Neural cell (in vitro differentiated cells): ENCODE results near the gene ERMAP. TPM values are rescaled to one million over a fixed set of nuclear protein-coding genes. Genes with fewer than 3 reads are reported as not detected.

Experiments
- H2AFZ ChIP-seq: fragments of 200-600, 300-800 bp; sonication (generic), shearing (Covaris generic); 2 replicates; pipeline ENCODE4 v1.6.0; 2014; ENCODE audit warnings: low read depth, mild to moderate bottlenecking, antibody characterized with exemption, low read length, moderate library complexity
- H3F3A ChIP-seq: fragments of 200-600 bp; shearing (Covaris generic); 2 replicates; pipeline ENCODE4 v1.6.1; 2016; ENCODE audit warnings: mild to moderate bottlenecking, moderate library complexity, mixed read lengths, antibody characterized with exemption, low read length; ENCODE audit not compliant: insufficient read depth, poor library complexity, severe bottlenecking
- H3K27ac ChIP-seq: fragments of 200-600, 300-800 bp; sonication (generic), shearing (Covaris generic); 2 replicates; pipeline ENCODE4 v1.5.1; 2014; ENCODE audit warnings: mild to moderate bottlenecking, low read length, moderate library complexity
- H3K27me3 ChIP-seq: fragments of 300-800, 200-600 bp; sonication (generic), shearing (Covaris generic); 2 replicates; pipeline ENCODE4 v1.6.0; 2014; ENCODE audit warnings: mild to moderate bottlenecking, low read depth, low read length, moderate library complexity; ENCODE audit not compliant: insufficient read depth
- H3K36me3 ChIP-seq: fragments of 300-800, 200-600 bp; sonication (generic), shearing (Covaris generic); 2 replicates; pipeline ENCODE4 v1.5.1; 2014; ENCODE audit warnings: mild to moderate bottlenecking, antibody characterized with exemption, low read length, moderate library complexity; ENCODE audit not compliant: insufficient read depth
- H3K4me2 ChIP-seq: fragments of 300-800, 200-600 bp; sonication (generic), shearing (Covaris generic); 2 replicates; pipeline ENCODE4 v1.6.0; 2014; ENCODE audit warnings: mild to moderate bottlenecking, low read length
- H3K4me3 ChIP-seq: fragments of 300-800, 200-600 bp; sonication (generic), shearing (Covaris generic); 2 replicates; pipeline ENCODE4 v1.5.1; 2014; ENCODE audit warnings: mild to moderate bottlenecking, low read length, moderate library complexity
- H3K79me2 ChIP-seq: fragments of 200-600 bp; shearing (Covaris generic); replicated peaks from 2 replicates; pipeline ENCODE4 v1.6.0; 2014; ENCODE audit warnings: mild to moderate bottlenecking, low read length, moderate library complexity; ENCODE audit not compliant: insufficient read depth
- H3K9ac ChIP-seq: fragments of 300-800, 200-600 bp; sonication (generic), shearing (Covaris generic); 2 replicates; pipeline ENCODE4 v1.6.1; 2016; ENCODE audit warnings: mild to moderate bottlenecking, low read length, mixed read lengths
- H3K9me2 ChIP-seq: fragments of 200-600 bp; shearing (Covaris generic); 2 replicates; pipeline ENCODE4 v1.6.1; 2016; ENCODE audit warnings: mild to moderate bottlenecking, low read length, mixed read lengths; ENCODE audit not compliant: insufficient read depth
- H3K9me3 ChIP-seq: fragments of 200-600, 300-800 bp; sonication (generic), shearing (Covaris generic); 2 replicates; pipeline ENCODE4 v1.6.1; 2016; ENCODE audit warnings: mild to moderate bottlenecking, mixed run types, low read length, moderate library complexity, mixed read lengths
- H4K20me1 ChIP-seq: fragments of 200-600 bp; shearing (Covaris generic); 2 replicates; pipeline ENCODE4 v1.6.1; 2016; ENCODE audit warnings: mild to moderate bottlenecking, mixed run types; ENCODE audit not compliant: insufficient read depth
- EP300 ChIP-seq: fragments of 450-650 bp; conservative IDR thresholded peaks from 2 replicates; pipeline ENCODE4 v1.6.1; 2014; ENCODE audit warnings: antibody characterized with exemption, mild to moderate bottlenecking, moderate library complexity; ENCODE audit not compliant: poor library complexity, severe bottlenecking
- EZH2 ChIP-seq: fragments of 200-600, 300-800 bp; shearing (Covaris generic), sonication (generic); IDR thresholded peaks from 2 replicates; pipeline ENCODE4 v1.6.1; 2014; ENCODE audit warnings: antibody characterized with exemption, low read length, borderline replicate concordance, mild to moderate bottlenecking; ENCODE audit not compliant: insufficient read depth, poor library complexity, severe bottlenecking
- MXI1 ChIP-seq: fragments of 450-650 bp; conservative IDR thresholded peaks from 2 replicates; pipeline ENCODE4 v1.6.1; 2014; ENCODE audit warnings: antibody characterized with exemption, mild to moderate bottlenecking; ENCODE audit not compliant: poor library complexity, severe bottlenecking
- POLR2AphosphoS5 ChIP-seq: IDR thresholded peaks from 2 replicates; pipeline ENCODE4 v1.6.1; 2012
- RAD21 ChIP-seq: fragments of 450-650 bp; conservative IDR thresholded peaks from 2 replicates; pipeline ENCODE4 v1.6.1; 2014; ENCODE audit warnings: antibody characterized with exemption, mild to moderate bottlenecking, moderate library complexity
- SMC3 ChIP-seq: fragments of 450-650 bp; conservative IDR thresholded peaks from 2 replicates; pipeline ENCODE4 v1.6.1; 2014; ENCODE audit warnings: antibody characterized with exemption, mild to moderate bottlenecking, moderate library complexity; ENCODE audit not compliant: poor library complexity
- TAF1 ChIP-seq: IDR thresholded peaks from 2 replicates; pipeline ENCODE4 v1.6.1; 2012; ENCODE audit warnings: low read depth
- polyA plus RNA-seq: library from polyadenylated mRNA; depleted of rRNA; stranded (reverse); fragments of >200 nt; gene quantifications from 2 replicates; pipeline ENCODE4 v1.2.3, GENCODE V29; 2014
- TF ChIP-seq, protein P1 (sequence below): IDR thresholded peaks from 2 replicates; pipeline ENCODE4 v1.6.1; 2012; ENCODE audit warnings: borderline replicate concordance
- TF ChIP-seq, protein P2 (sequence below): fragments of 450-650 bp; IDR thresholded peaks from 2 replicates; pipeline ENCODE4 v1.5.1; 2014; ENCODE audit warnings: antibody characterized with exemption, mild to moderate bottlenecking, moderate library complexity; ENCODE audit not compliant: poor library complexity, severe bottlenecking

Gene ERMAP
- polyA plus RNA-seq, 1 donor from 2014 or later = 10.6 TPM

GRCh38 chr1:42780176-42780575 is 36.7 kb upstream of the ERMAP start:
- H3K4me2 ChIP-seq = no peak overlapping the region
- no peaks in the 10 kb centered on the region for H3F3A ChIP-seq
- no peaks in the 10 kb centered on the region for H3K79me2 ChIP-seq
- H2AFZ ChIP-seq = no peak overlapping the region
- H3K9me3 ChIP-seq = no peaks in the 10 kb centered on the region
- no peak for TF ChIP-seq RAD21
- TF ChIP-seq EP300 = no peak
- no peak for TF ChIP-seq EZH2
- TF ChIP-seq TAF1 = no peak
- no peak for TF ChIP-seq SMC3
- TF ChIP-seq MXI1 = no peak
- TF ChIP-seq, protein P1, sequence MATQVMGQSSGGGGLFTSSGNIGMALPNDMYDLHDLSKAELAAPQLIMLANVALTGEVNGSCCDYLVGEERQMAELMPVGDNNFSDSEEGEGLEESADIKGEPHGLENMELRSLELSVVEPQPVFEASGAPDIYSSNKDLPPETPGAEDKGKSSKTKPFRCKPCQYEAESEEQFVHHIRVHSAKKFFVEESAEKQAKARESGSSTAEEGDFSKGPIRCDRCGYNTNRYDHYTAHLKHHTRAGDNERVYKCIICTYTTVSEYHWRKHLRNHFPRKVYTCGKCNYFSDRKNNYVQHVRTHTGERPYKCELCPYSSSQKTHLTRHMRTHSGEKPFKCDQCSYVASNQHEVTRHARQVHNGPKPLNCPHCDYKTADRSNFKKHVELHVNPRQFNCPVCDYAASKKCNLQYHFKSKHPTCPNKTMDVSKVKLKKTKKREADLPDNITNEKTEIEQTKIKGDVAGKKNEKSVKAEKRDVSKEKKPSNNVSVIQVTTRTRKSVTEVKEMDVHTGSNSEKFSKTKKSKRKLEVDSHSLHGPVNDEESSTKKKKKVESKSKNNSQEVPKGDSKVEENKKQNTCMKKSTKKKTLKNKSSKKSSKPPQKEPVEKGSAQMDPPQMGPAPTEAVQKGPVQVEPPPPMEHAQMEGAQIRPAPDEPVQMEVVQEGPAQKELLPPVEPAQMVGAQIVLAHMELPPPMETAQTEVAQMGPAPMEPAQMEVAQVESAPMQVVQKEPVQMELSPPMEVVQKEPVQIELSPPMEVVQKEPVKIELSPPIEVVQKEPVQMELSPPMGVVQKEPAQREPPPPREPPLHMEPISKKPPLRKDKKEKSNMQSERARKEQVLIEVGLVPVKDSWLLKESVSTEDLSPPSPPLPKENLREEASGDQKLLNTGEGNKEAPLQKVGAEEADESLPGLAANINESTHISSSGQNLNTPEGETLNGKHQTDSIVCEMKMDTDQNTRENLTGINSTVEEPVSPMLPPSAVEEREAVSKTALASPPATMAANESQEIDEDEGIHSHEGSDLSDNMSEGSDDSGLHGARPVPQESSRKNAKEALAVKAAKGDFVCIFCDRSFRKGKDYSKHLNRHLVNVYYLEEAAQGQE = no peak
- TF ChIP-seq POLR2AphosphoS5 = no peak
- TF ChIP-seq, protein P2, sequence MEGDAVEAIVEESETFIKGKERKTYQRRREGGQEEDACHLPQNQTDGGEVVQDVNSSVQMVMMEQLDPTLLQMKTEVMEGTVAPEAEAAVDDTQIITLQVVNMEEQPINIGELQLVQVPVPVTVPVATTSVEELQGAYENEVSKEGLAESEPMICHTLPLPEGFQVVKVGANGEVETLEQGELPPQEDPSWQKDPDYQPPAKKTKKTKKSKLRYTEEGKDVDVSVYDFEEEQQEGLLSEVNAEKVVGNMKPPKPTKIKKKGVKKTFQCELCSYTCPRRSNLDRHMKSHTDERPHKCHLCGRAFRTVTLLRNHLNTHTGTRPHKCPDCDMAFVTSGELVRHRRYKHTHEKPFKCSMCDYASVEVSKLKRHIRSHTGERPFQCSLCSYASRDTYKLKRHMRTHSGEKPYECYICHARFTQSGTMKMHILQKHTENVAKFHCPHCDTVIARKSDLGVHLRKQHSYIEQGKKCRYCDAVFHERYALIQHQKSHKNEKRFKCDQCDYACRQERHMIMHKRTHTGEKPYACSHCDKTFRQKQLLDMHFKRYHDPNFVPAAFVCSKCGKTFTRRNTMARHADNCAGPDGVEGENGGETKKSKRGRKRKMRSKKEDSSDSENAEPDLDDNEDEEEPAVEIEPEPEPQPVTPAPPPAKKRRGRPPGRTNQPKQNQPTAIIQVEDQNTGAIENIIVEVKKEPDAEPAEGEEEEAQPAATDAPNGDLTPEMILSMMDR = no peak
- H4K20me1 ChIP-seq = no peaks in the 10 kb centered on the region
- no peak overlapping the region for H3K27ac ChIP-seq
- no peaks in the 10 kb centered on the region for H3K9me2 ChIP-seq
- peaks cover 6% of the 10 kb centered on the region for H3K36me3 ChIP-seq
- no peak overlapping the region for H3K9ac ChIP-seq
- H3K4me3 ChIP-seq = no peak overlapping the region
- no peaks in the 10 kb centered on the region for H3K27me3 ChIP-seq

- Histone ChIP-seq H3K36me3 (peaks cover 2% of the 10 kb centered on the region), H3K9me2 (no peaks in the 10 kb centered on the region), H2AFZ (no peak overlapping the region), H3K9ac (no peak overlapping the region), H3K27me3 (no peaks in the 10 kb centered on the region), H4K20me1 (no peaks in the 10 kb centered on the region), H3K9me3 (no peaks in the 10 kb centered on the region), H3K4me2 (no peak overlapping the region), H3K79me2 (no peaks in the 10 kb centered on the region), H3K4me3 (no peak overlapping the region), H3K27ac (no peak overlapping the region), H3F3A (no peaks in the 10 kb centered on the region)
- no peak for TF ChIP-seq POLR2AphosphoS5
- TF ChIP-seq SMC3 = no peak
- TF ChIP-seq EP300 = no peak
- TF ChIP-seq MXI1 = no peak
- TF ChIP-seq, protein P1 = no peak
- TF ChIP-seq, protein P2 = no peak
- no peak for TF ChIP-seq EZH2
- TF ChIP-seq TAF1 = no peak
- no peak for TF ChIP-seq RAD21
These were observed 33.8 kb upstream of the ERMAP start for GRCh38 chr1:42783092-42783491.
